Hematopoietic multipotent progenitor cell treated with erythropoietin and hydrocortisone succinate and interleukin-3 and kit ligand, for 8 days (in vitro differentiated cells): ENCODE data around the gene MPP2.
"Not testable (repeated sequence)": the region's sequence is repeated elsewhere in the genome, so short reads cannot be mapped to it uniquely, and the experiment has no call there.

Experiments used
- DNase-seq: peaks from one replicate; pipeline ENCODE4 v3.0.0-alpha.2; 2015

The MPP2 gene

GRCh38 chr17:43900858-43901754, 6.2 kb downstream of the MPP2 start:
- no peak for DNase-seq

GRCh38 chr17:43900183-43900857, 7.0 kb downstream of the MPP2 start:
- DNase-seq: peak; percentile 76

- no peak for DNase-seq
Observed at GRCh38 chr17:43898446-43898845, 8.9 kb downstream of the MPP2 start.

- no peak for DNase-seq
Observed at GRCh38 chr17:43897831-43898230, 9.5 kb downstream of the MPP2 start.

GRCh38 chr17:43894494-43894893, 12.8 kb downstream of the MPP2 start:
- not testable (repeated sequence) for DNase-seq

GRCh38 chr17:43892647-43892952, 14.7 kb downstream of the MPP2 start:
- DNase-seq: no peak

- no peak for DNase-seq
Observed at GRCh38 chr17:43891851-43892646, 15.3 kb downstream of the MPP2 start.

GRCh38 chr17:43890240-43890639, 17.1 kb downstream of the MPP2 start:
- DNase-seq: no peak

GRCh38 chr17:43888548-43888947, 18.8 kb downstream of the MPP2 start:
- DNase-seq: no peak

- no peak for DNase-seq
Observed at GRCh38 chr17:43882761-43883415, 24.4 kb downstream of the MPP2 start.

GRCh38 chr17:43881758-43882505, 25.4 kb downstream of the MPP2 start:
- DNase-seq: no peak

- no peak for DNase-seq
Observed at GRCh38 chr17:43881181-43881580, 26.2 kb downstream of the MPP2 start.

- peak; percentile 48 for DNase-seq
Observed at GRCh38 chr17:43880420-43880991, 26.8 kb downstream of the MPP2 start.

- no peak for DNase-seq
Observed at GRCh38 chr17:43879723-43880419, 27.5 kb downstream of the MPP2 start.

- DNase-seq: peak; percentile 53
Observed at GRCh38 chr17:43878260-43879175, 28.8 kb downstream of the MPP2 start.

- no peak for DNase-seq
Observed at GRCh38 chr17:43877451-43878155, 29.7 kb downstream of the MPP2 start.

- DNase-seq: no peak
Observed at GRCh38 chr17:43877031-43877430, 30.3 kb downstream of the MPP2 start.

- DNase-seq: no peak
Observed at GRCh38 chr17:43875476-43876147, 31.7 kb downstream of the MPP2 start.

GRCh38 chr17:43874293-43874692, 33.0 kb downstream of the MPP2 start:
- DNase-seq: no peak
